HK-2 (cell line): ENCODE data around the gene KIRREL2.
"Not testable (repeated sequence)": the region's sequence is repeated elsewhere in the genome, so short reads cannot be mapped to it uniquely, and the experiment has no call there.

Experiments
- DNase-seq: peaks from one replicate; pipeline ENCODE4 v3.0.0-alpha.2; 2018; ENCODE audit not compliant: unreplicated experiment

Gene KIRREL2

DNA sequence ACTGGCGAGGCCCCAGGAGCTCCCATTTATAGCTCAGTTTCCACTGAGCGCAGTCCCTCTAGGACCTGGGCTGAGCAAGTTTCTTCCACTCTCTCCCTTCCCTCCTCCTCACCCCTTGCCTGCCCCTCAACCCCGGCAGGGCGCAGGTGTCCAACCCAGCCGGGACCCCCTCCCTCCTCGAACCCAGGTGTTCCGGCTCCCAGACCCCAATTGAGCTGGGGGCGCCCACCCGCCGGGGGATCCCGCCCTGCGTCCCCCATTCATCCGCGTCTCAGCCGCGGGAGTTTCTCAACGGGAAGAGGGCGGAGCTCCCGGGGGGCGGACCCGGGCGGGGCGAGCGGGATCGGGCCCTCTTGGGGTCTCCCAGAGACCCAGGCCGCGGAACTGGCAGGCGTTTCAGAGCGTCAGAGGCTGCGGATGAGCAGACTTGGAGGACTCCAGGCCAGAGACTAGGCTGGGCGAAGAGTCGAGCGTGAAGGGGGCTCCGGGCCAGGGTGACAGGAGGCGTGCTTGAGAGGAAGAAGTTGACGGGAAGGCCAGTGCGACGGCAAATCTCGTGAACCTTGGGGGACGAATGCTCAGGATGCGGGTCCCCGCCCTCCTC is at the start of gene KIRREL2:
KIRREL2 (plus strand) TSS at position 366 of the 604 bp plus-strand sequence; CDS start at position 575, 209 bp downstream.
- DNase-seq: no peak

GRCh38 chr19:35807633-35808032 is 49.1 kb upstream of the KIRREL2 start:
- no peak for DNase-seq

GRCh38 chr19:35811317-35812219 is 45.1 kb upstream of the KIRREL2 start:
- DNase-seq: no peak

DNA sequence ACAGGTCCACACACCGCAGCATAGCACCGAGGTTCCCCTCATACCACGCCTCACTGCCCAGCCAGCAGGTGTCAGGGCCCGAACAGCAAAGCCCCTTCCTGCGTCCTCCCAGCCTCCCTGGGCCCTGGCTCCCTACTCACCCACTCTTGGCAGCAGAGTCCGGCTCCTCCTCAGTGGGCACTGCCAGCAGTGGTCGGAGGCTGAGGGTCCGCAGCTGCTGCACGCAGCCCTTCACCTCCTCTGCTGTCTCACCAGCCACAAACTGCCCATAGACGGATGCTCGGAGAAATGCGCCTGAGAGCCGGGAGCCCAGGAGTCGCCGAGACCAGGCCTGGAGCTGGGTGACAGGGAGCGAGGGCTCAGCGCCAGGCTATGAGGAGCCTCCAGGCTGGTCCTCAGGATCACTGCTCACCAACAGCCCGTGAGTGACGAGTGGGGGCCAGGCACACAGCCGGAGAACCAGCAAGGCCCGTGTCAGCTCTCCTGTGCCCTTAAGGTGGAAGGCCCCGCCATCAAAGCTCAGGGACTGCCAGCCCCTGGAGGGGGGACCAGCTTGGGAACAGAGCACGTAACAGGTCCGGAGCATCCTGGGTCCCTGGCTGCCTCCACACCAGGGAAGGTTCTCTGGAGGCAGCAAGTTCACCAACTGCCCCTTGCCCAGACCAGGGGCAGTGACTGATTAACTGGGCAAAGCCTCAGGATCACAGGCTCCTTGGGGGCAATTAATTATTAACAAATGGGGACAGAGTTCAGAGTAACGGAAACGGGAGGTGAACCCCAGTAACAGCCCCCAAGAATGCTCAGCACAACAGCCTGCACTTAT is 44.3 kb upstream of the KIRREL2 start, which contains the start of gene PRODH2:
PRODH2 (minus strand) TSS at position 626 of the 823 bp plus-strand sequence; CDS start at position 586, 40 bp downstream.
- DNase-seq: no peak

GRCh38 chr19:35813043-35813890 is 43.4 kb upstream of the KIRREL2 start:
- DNase-seq: no peak

- DNase-seq: no peak
These were observed 40.4 kb upstream of the KIRREL2 start for GRCh38 chr19:35816262-35816661.

DNA sequence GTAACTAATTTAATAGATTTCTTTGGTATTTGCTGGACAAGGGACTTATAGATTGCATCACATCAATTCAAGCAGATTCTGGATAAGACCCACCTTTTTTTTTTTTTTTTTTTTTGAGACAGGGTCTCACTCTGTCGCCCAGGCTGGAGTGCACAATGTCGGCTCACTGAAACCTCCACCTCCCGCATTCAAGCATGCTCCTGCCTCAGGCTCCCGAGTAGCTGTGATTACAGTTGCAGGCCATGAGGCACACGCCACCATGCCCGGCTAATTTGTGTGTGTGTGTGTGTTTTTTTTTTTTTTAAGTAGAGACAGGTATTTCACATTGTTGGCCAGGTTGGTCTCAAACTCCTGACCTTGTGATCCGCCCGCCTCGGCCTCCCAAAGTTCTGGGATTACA is 39.9 kb upstream of the KIRREL2 start:
- no peak for DNase-seq

DNA sequence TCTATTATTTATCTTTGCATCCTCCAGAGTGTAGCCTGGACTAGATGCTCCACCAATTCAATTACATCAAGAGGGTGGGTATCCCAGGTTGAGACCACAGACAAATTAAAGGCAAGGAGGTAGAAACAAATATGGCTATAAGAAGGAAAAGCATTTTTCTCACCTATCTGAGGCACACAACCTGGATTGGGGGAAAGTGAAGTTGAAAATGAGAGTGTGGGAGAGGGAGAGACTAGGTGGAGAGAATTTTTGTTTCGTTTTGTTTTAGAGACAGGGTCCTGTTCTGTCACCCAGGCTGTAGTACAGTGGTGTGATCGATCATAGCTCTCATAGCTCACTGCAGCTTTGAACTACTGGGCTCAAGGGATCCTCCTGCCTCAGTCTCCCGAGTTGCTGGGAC is 38.3 kb upstream of the KIRREL2 start:
- DNase-seq: no peak

GRCh38 chr19:35822579-35822978 is 34.1 kb upstream of the KIRREL2 start:
- DNase-seq: no peak

- no peak for DNase-seq
These were observed 32.6 kb upstream of the KIRREL2 start for GRCh38 chr19:35824150-35824549.

GRCh38 chr19:35828692-35829301 is 27.9 kb upstream of the KIRREL2 start:
- DNase-seq: peak; percentile 52

GRCh38 chr19:35830986-35831385 is 25.7 kb upstream of the KIRREL2 start:
- DNase-seq: no peak

DNA sequence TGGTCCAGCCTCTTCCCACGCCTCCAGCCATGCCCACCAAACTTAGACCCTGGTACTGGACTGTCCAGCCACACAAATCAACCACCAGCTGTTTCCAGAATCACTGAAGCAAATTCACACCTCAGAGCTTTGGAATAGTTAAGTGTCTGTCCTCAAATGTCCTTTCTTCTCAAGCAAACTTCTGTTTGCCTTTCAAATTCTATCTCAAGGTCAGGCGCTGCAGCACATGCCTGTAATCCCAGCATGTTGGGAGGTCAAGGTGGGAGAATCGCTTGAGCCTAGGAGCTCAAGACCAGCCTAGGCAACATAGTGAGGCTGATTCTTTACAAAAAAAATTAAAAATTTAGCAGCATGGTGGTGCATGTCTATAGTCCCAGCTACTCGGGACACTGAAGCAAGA is 24.7 kb upstream of the KIRREL2 start:
- no peak for DNase-seq

- no peak for DNase-seq
These were observed 22.7 kb upstream of the KIRREL2 start for GRCh38 chr19:35833972-35834371.

DNA sequence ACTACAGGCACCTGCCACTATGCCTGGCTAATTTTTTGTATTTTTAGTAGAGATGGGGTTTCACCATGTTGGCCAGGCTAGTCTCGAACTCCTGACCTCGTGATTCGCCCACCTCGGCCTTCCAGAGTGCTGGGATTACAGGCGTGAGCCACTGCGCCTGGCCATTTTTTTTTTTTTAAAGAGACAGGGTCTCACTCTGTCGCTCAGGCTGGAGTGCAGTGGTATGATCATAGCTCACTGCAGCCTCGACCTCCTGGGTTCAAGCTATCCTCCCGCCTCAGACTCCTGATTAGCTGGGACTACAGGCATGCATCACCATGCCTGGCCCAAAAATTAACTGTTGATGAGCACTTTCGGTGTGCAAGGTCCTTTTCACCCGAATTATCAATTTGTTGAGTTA is 20.6 kb upstream of the KIRREL2 start:
- not testable (repeated sequence) for DNase-seq

DNA sequence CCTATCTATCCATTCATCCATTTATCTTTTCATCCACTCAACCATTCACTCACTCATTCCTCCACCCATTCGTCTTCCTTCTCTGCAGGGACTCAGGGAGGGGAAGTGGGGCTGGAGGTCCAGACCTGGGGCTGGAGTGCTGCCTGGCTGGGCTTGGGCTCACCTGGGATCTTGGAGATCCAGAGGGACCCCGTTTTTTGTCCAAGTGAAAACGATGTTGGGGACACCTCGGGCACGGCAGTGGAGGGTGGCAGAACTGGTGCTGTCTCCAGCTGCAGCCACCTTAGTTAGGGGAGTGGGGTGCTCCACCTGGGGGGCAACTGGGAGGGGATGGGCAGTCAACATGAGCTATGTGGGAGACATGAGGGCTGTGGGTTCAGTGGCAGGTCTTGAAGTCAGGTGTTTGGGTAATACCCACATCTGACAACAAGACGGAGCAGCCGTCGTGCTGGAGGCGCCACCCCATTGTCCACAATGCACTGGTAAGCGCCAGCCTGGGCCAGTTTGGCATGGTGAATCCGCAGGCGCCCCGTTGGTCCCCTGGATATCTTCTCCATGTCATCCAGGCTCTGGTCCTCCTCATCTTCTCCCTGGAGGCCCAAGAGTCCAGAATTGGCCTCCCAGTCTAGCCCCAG is 14.6 kb upstream of the KIRREL2 start:
- DNase-seq: no peak

GRCh38 chr19:35842666-35843272 is 13.9 kb upstream of the KIRREL2 start:
- no peak for DNase-seq

- no peak for DNase-seq
These were observed 12.8 kb upstream of the KIRREL2 start for GRCh38 chr19:35843676-35844481.
